Measurements from ENCODE around the gene SLC25A24. TPM values are rescaled to one million over a fixed set of nuclear protein-coding genes. Genes with fewer than 3 reads are reported as not detected.

The SLC25A24 gene
- total and polyA plus RNA-seq, 7 donors = 3.2 to 9.4 (median 6.8) TPM

DNA sequence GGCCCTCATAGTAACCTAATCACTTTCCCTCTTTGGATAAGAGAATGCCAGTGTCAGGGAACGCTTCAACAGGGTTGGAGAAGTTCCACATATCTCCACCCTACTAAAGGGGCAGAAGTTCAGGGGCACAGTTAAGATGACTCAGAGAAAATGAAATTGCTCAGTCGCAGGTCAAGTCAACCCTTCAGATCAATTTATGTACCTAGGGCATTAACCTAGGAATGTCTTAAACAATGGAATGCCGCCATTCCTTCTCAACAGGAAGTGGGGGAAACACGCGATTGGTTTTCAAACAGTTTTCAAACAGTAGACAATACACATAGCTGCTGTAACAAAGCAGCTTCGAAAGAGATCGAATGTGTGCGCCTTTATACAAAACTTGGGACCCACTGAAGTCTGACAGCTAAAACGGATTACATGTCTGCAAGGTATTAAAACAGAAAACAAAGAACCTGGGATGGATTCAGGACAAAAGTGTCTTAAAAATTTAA is 897 bp downstream of the SLC25A24 start:
- peak; percentile 26 to 64 (median 50) for ATAC-seq
- 2 to 4% (median 3%) methylated on average over 9 of the region's 9 CpGs for WGBS, 3 donors
- H3K4me1 ChIP-seq = peaks cover 11% of the 10 kb centered on the region

DNA sequence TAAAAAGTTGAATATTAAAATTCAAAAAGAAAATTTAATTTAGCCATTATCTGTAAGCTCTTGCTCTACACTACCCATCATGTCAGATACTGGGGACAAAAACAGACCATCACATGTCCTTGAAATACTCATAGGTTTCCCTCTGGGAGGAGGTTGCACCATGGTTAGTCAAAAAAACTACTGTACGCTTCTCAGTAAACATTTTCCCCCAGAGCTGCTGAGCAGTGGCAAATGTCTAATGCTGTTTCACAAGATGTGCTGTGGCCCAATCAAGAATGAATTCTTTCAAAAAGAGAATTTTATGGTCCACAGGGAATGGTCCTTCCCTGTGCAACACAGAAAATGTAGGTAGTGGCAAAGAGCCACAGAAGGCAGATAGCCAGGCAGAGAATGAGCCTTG is 6.1 kb downstream of the SLC25A24 start:
- no peaks in the 10 kb centered on the region for H3K27me3 ChIP-seq (ENCODE audit: insufficient read depth in 3 of 3, low read length in 2 of 3)
- WGBS, 3 donors = 95 to 97% (median 97%) methylated on average over 1 of the region's 1 CpG
- no peak overlapping the region for H3K27ac ChIP-seq
- TF ChIP-seq, protein P1, sequence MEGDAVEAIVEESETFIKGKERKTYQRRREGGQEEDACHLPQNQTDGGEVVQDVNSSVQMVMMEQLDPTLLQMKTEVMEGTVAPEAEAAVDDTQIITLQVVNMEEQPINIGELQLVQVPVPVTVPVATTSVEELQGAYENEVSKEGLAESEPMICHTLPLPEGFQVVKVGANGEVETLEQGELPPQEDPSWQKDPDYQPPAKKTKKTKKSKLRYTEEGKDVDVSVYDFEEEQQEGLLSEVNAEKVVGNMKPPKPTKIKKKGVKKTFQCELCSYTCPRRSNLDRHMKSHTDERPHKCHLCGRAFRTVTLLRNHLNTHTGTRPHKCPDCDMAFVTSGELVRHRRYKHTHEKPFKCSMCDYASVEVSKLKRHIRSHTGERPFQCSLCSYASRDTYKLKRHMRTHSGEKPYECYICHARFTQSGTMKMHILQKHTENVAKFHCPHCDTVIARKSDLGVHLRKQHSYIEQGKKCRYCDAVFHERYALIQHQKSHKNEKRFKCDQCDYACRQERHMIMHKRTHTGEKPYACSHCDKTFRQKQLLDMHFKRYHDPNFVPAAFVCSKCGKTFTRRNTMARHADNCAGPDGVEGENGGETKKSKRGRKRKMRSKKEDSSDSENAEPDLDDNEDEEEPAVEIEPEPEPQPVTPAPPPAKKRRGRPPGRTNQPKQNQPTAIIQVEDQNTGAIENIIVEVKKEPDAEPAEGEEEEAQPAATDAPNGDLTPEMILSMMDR (IDR thresholded peaks at IDR 0.05) = no peak
- H3K4me3 ChIP-seq = no peak overlapping the region
- DNase-seq (no peak), ATAC-seq (no peak)
- H3K9me3 ChIP-seq = no peaks in the 10 kb centered on the region
- H3K36me3 ChIP-seq (ENCODE audit: insufficient read depth in 1 of 2, low read depth in 1 of 2) = peaks cover 0 to 18% of the 10 kb centered on the region in 2 donors
- intact Hi-C loops (cut with DNase I) = no loop called here
- peaks cover 9% of the 10 kb centered on the region for H3K4me1 ChIP-seq

More for the DNA sequence above, 897 bp downstream of the SLC25A24 start:
- peak overlapping the region; percentile 91 for H3K27ac ChIP-seq
- H3K9me3 ChIP-seq = no peaks in the 10 kb centered on the region
- intact Hi-C loops (cut with DNase I) = loop anchor here in 1 of 2 donors (2.0 kb wide), 1 partner anchor 16 kb away; no protein-coding TSS in a partner anchor
- peak overlapping the region; percentile 90 for H3K4me3 ChIP-seq
- DNase-seq = no peak
- TF ChIP-seq, protein P1 (IDR thresholded peaks at IDR 0.05) = no peak
- peaks cover 0 to 6% of the 10 kb centered on the region in 2 donors for H3K36me3 ChIP-seq (ENCODE audit: insufficient read depth in 1 of 2, low read depth in 1 of 2)
- H3K27me3 ChIP-seq (ENCODE audit: insufficient read depth in 3 of 3, low read length in 2 of 3) = no peaks in the 10 kb centered on the region

DNA sequence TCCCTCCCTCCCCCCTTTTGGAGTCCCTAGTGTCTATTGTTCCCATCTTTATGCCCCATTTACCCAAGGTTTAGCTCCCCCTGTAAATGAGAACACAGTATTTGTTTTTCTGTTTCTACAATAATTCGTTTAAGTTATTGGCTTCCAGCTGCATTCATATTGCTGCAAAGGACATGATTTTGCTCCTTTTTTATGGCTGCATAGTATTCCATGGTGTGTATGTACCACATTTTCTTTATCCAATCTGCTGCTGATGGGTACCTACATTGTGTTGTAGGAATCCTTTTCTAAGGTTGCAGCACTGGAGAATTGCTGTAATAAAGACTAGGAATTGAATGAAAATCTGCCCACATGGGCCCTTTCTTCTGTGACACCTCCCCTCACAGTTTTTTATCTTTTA is 6.8 kb downstream of the SLC25A24 start:
- no peaks in the 10 kb centered on the region for H3K9me3 ChIP-seq
- no peaks in the 10 kb centered on the region for H3K27me3 ChIP-seq (ENCODE audit: insufficient read depth in 3 of 3, low read length in 2 of 3)
- 90 to 100% (median 97%) methylated on average over 1 of the region's 1 CpG for WGBS, 3 donors
- ATAC-seq (no peak), DNase-seq (no peak)
- peaks cover 5% of the 10 kb centered on the region for H3K4me1 ChIP-seq
- peaks cover 0 to 18% of the 10 kb centered on the region in 2 donors for H3K36me3 ChIP-seq (ENCODE audit: insufficient read depth in 1 of 2, low read depth in 1 of 2)
- intact Hi-C loops (cut with DNase I) = no loop called here
- TF ChIP-seq, protein P1 (IDR thresholded peaks at IDR 0.05) = no peak
- no peak overlapping the region for H3K4me3 ChIP-seq
- no peak overlapping the region for H3K27ac ChIP-seq

DNA sequence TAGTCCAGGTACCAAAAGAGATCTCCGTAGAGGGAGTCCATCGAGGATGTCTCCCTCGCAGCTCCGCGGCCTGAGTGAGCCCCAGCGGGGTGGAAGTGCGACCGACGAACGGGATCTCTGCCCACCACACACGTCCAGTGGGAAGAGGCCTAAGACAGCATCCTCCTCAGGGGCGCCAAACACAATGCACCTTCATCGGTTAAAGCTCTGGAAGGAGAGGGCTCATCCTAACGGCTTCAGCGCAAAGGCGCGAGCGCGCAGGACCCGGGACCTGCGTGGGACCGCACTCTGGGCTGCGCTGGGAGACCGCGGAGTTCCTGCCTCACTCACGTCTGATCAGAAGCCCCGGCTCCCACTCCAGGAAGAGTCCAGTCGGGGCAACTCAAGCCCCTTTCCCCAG is 7.6 kb downstream of the SLC25A24 start:
- intact Hi-C loops (cut with DNase I) = no loop called here
- TF ChIP-seq, protein P1 (IDR thresholded peaks at IDR 0.05) = no peak
- Histone ChIP-seq H3K27me3 (ENCODE audit: insufficient read depth in 3 of 3, low read length in 2 of 3) (no peaks in the 10 kb centered on the region), H3K4me3 (no peak overlapping the region), H3K9me3 (no peaks in the 10 kb centered on the region), H3K4me1 (peaks cover 3% of the 10 kb centered on the region), H3K27ac (no peak overlapping the region), H3K36me3 (ENCODE audit: insufficient read depth in 1 of 2, low read depth in 1 of 2) (peaks cover 0 to 18% of the 10 kb centered on the region in 2 donors)
- WGBS, 3 donors = 97 to 98% (median 98%) methylated on average over 28 of the region's 28 CpGs
- DNase-seq (no peak), ATAC-seq (no peak)

All from psoas muscle (tissue), 8 donors.